IMR-90 (cell line): ENCODE results near the gene RASSF5. TPM values are rescaled to one million over a fixed set of nuclear protein-coding genes. Genes with fewer than 3 reads are reported as not detected.

ENCODE experiments used
- ATAC-seq: fragments of 200-7000 bp; cut with Tn5 transposase; 2 replicates; pipeline ENCODE4 v1.9.1; 2020; ENCODE audit warnings: low read depth, mild to moderate bottlenecking, moderate library complexity
- BruUV-seq: library from RNA; stranded (reverse); fragments of 400-500 nt; replicated peaks from 2 replicates; lab custom pipeline; 2021; lab: Mats Ljungman, UMichigan
- CTCF ChIA-PET: fragments of 300-600 bp; formaldehyde crosslinking; extraction: SDS; loops from one replicate; lab custom pipeline; 2021; ENCODE audit warnings: antibody characterized with exemption; lab: Yijun Ruan, JAX
- POLR2A ChIA-PET: fragments of 300-600 bp; sonication (Branson Sonifier 250); formaldehyde crosslinking; loops from one replicate; lab custom pipeline; 2022; ENCODE audit warnings: antibody characterized with exemption; ENCODE audit not compliant: unreplicated experiment; lab: Charles Lee
- DNase-seq: peaks from one replicate; pipeline ENCODE4 v3.0.0; 2013
- H2AFZ ChIP-seq: replicated peaks from 2 replicates; pipeline ENCODE3; 2013; ENCODE audit warnings: low read length, mild to moderate bottlenecking; ENCODE audit not compliant: poor library complexity
- H2AK5ac ChIP-seq: 2 replicates; pipeline ENCODE4 v1.6.1; 2013; ENCODE audit warnings: low read depth, low read length, inconsistent platforms
- H2AK9ac ChIP-seq: replicated peaks from 2 replicates; pipeline ENCODE3; 2013; ENCODE audit warnings: mild to moderate bottlenecking, low read depth, low read length, moderate library complexity; ENCODE audit not compliant: poor library complexity
- H2BK120ac ChIP-seq: 2 replicates; pipeline ENCODE4 v1.6.1; 2013; ENCODE audit warnings: low read depth, low read length, inconsistent platforms
- H2BK15ac ChIP-seq: 3 replicates; pipeline ENCODE4 v1.6.1; 2013; ENCODE audit warnings: low read depth, low read length, inconsistent platforms
- H2BK20ac ChIP-seq: 2 replicates; pipeline ENCODE4 v1.6.1; 2013; ENCODE audit warnings: low read depth, mild to moderate bottlenecking, inconsistent platforms, low read length, moderate library complexity
- H2BK5ac ChIP-seq: 2 replicates; pipeline ENCODE4 v1.6.1; 2013; ENCODE audit warnings: mild to moderate bottlenecking, low read depth, low read length, inconsistent platforms; ENCODE audit not compliant: poor library complexity, severe bottlenecking
- H3K14ac ChIP-seq: replicated peaks from 2 replicates; pipeline ENCODE4 v1.6.1; 2013; ENCODE audit warnings: low read depth, low read length, inconsistent platforms
- H3K18ac ChIP-seq: 2 replicates; pipeline ENCODE4 v1.6.1; 2013; ENCODE audit warnings: low read depth, low read length, control low read depth
- H3K23ac ChIP-seq: 2 replicates; pipeline ENCODE4 v1.6.1; 2013; ENCODE audit warnings: low read depth, low read length, inconsistent platforms
- H3K27ac ChIP-seq: 2 replicates; pipeline ENCODE4 v1.5.1; 2013; ENCODE audit warnings: mild to moderate bottlenecking, control low read depth, low read length; ENCODE audit not compliant: insufficient read depth
- H3K27me3 ChIP-seq: 2 replicates; pipeline ENCODE4 v1.6.1; 2013; ENCODE audit warnings: low read length; ENCODE audit not compliant: control insufficient read depth, insufficient read depth
- H3K36me3 ChIP-seq: 2 replicates; pipeline ENCODE4 v1.6.1; 2013; ENCODE audit warnings: low read length, mixed read lengths; ENCODE audit not compliant: control insufficient read depth, insufficient read depth
- H3K4ac ChIP-seq: 2 replicates; pipeline ENCODE4 v1.6.1; 2013; ENCODE audit warnings: low read depth, low read length, inconsistent platforms
- H3K4me1 ChIP-seq: 2 replicates; pipeline ENCODE4 v1.6.1; 2013; ENCODE audit warnings: low read length, mixed read lengths; ENCODE audit not compliant: control insufficient read depth, insufficient read depth
- H3K4me2 ChIP-seq: 2 replicates; pipeline ENCODE4 v1.6.1; 2013; ENCODE audit warnings: low read depth, mild to moderate bottlenecking, control low read depth, low read length, moderate library complexity
- H3K4me3 ChIP-seq: 2 replicates; pipeline ENCODE4 v1.5.1; 2013; ENCODE audit warnings: low read depth, mild to moderate bottlenecking, control low read depth, low read length, moderate library complexity; ENCODE audit not compliant: insufficient read depth
- H3K56ac ChIP-seq: 2 replicates; pipeline ENCODE4 v1.6.1; 2013; ENCODE audit warnings: low read length, inconsistent platforms; ENCODE audit not compliant: insufficient read depth; ENCODE audit errors: extremely low read depth
- H3K79me1 ChIP-seq, 2 experiments: 2 replicates each; pipeline ENCODE4 v1.6.1; 2013; ENCODE audit warnings: low read length in 2 of 2, inconsistent platforms in 1 of 2, low read depth in 1 of 2
- H3K9ac ChIP-seq: 2 replicates; pipeline ENCODE4 v1.6.1; 2013; ENCODE audit warnings: low read depth, low read length, control low read depth
- H3K9me1 ChIP-seq: 2 replicates; pipeline ENCODE4 v1.6.1; 2013; ENCODE audit warnings: low read length, inconsistent platforms; ENCODE audit not compliant: insufficient read depth
- H3K9me3 ChIP-seq: 2 replicates; pipeline ENCODE4 v1.6.1; 2013; ENCODE audit warnings: low read length; ENCODE audit not compliant: control insufficient read depth, insufficient read depth
- H4K20me1 ChIP-seq: 2 replicates; pipeline ENCODE4 v1.6.1; 2013; ENCODE audit warnings: low read length, inconsistent platforms; ENCODE audit not compliant: insufficient read depth
- H4K5ac ChIP-seq: 2 replicates; pipeline ENCODE4 v1.6.1; 2013; ENCODE audit warnings: mild to moderate bottlenecking, low read depth, low read length, control low read depth
- H4K8ac ChIP-seq, 2 experiments: 2 replicates each; pipeline ENCODE4 v1.6.1; 2013; ENCODE audit warnings: low read depth in 2 of 2, low read length in 2 of 2, control low read depth in 1 of 2, inconsistent platforms in 1 of 2
- H4K91ac ChIP-seq: 2 replicates; pipeline ENCODE4 v1.6.1; 2013; ENCODE audit warnings: low read depth, low read length, inconsistent platforms; ENCODE audit not compliant: insufficient read depth
- CEBPB ChIP-seq: IDR thresholded peaks from 2 replicates; pipeline ENCODE4 v1.6.1; 2012; ENCODE audit warnings: low read depth, low read length, improper control_type of control experiment
- MAZ ChIP-seq: IDR thresholded peaks from 2 replicates; pipeline ENCODE4 v1.6.1; 2012; ENCODE audit warnings: low read depth, mild to moderate bottlenecking, low read length, improper control_type of control experiment, moderate library complexity, borderline replicate concordance
- RFX5 ChIP-seq: IDR thresholded peaks from 2 replicates; pipeline ENCODE4 v1.8.0; 2012; ENCODE audit warnings: low read depth, mild to moderate bottlenecking, low read length, moderate library complexity
- WGBS, 2 experiments: methylation state at CpG; one replicate each; pipeline versions ENCODE4 v1.1.5 to v1.1.7; 2013; ENCODE audit warnings: missing lambda C conversion rate in 2 of 2; ENCODE audit not compliant: insufficient read length in 1 of 2; ENCODE audit errors: extremely low coverage in 2 of 2; 5-methylcytosine and 5-hydroxymethylcytosine counted together
- dilution Hi-C: fragments of 300-500 bp; cut with HindIII; formaldehyde crosslinking; loops from one replicate; pipeline ENCODE4 v1.14.3; 2018; ENCODE audit warnings: low sequenced_read_pairs; ENCODE audit not compliant: unreplicated experiment
- in situ Hi-C: fragments of 300-500 bp; cut with MboI; formaldehyde crosslinking; loops from 3 replicates; pipeline ENCODE4 v1.14.3; 2019; ENCODE audit warnings: low sequenced_read_pairs, inconsistent platforms, mixed read lengths
- intact Hi-C: fragments of 100-400 bp; cut with micrococcal nuclease; formaldehyde crosslinking; loops from 2 replicates; pipeline ENCODE4 v1.10.0; 2022
- polyA plus RNA-seq, 3 experiments: library from polyadenylated mRNA; depleted of rRNA; stranded (reverse); fragments of >200 nt; gene quantifications; 2 replicates each; pipeline ENCODE4 v1.2.3, GENCODE V29; 2012; ENCODE audit warnings: low replicate concordance in 1 of 3
- total RNA-seq: library from RNA; depleted of rRNA; stranded (reverse); fragments of >200 nt; gene quantifications from 2 replicates; pipeline ENCODE4 v1.2.3, GENCODE V29; 2012

Gene RASSF5
- total and polyA plus RNA-seq, 2 of the 4 experiments (the other 2 are of a cell fraction): 0.18 to 1.1 TPM

DNA sequence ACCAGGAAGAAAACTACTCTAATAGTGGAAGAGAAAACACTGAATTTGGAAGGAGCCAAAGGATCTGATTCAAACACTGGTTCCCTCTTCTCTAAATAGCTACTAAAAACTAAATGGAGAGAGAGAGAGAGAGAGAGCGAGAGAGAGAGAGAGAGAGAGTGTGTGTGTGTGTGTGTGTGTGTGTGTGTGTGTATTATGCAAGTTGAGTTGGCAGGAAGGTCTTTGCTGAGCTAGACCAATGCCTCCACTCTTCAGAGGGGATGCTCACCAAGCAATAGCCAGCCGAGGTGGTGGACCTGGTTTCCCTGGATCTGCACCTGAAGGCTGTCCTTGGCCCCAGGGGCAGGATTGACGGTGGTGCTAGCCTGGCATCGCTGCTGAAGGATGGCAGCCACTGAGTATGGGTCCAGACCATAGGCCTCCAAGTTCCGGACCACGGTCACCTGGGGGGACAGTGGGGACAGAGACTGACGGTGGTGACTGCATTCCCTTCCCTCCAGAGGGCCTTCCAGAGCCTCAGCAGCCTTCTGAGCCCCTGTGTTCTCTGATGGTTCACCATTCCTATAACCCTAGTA is 86.1 kb downstream of the RASSF5 start:
- H2BK15ac ChIP-seq: no peak overlapping the region

More for the DNA sequence above, 86.1 kb downstream of the RASSF5 start:
- Histone ChIP-seq H2BK5ac (no peak overlapping the region), H4K91ac (no peak overlapping the region), H3K9me1 (peaks cover 15% of the 10 kb centered on the region), H2AK5ac (no peak overlapping the region), H2AK9ac (peak overlapping the region; percentile 37), H3K4ac (no peak overlapping the region), H2BK20ac (no peak overlapping the region), H2AFZ (no peak overlapping the region), H4K5ac (no peak overlapping the region), H3K4me2 (no peak overlapping the region), H2BK120ac (no peak overlapping the region), H3K14ac (no peak overlapping the region), H4K20me1 (0 out of 2 replicates have a peak, but pooled peaks cover 2% of the 10 kb centered on the region), H3K18ac (no peak overlapping the region), H4K8ac (no peak overlapping the region), H3K9ac (no peak overlapping the region), H3K56ac (no peak overlapping the region), H3K4me3 (no peak overlapping the region), H3K23ac (no peak overlapping the region), H3K4me1 (peaks cover 7% of the 10 kb centered on the region), H3K36me3 (peaks cover 21% of the 10 kb centered on the region), H3K27me3 (no peaks in the 10 kb centered on the region), H3K79me1 (peaks cover 0 to 10% of the 10 kb centered on the region in 2 experiments; a peak in 1 of 4 replicates), H3K9me3 (no peaks in the 10 kb centered on the region), H3K27ac (no peak overlapping the region)
- in situ Hi-C loops: no loop called here
- DNase-seq: no peak
- ChIA-PET POLR2A (no interaction called here), CTCF (interaction anchor here (0.6 to 1.4 kb wide), 4 partner anchors 19 to 390 kb away, joined by 3 read pairs; partner anchors contain the start of gene EIF2D)
- no peak for TF ChIP-seq MAZ
- TF ChIP-seq CEBPB: no peak
- no peak for TF ChIP-seq RFX5
- dilution Hi-C loops: no loop called here
- intact Hi-C loops: no loop called here
- no TSS peak for BruUV-seq
- no CpG with 5 or more reads among the region's 7 CpGs for WGBS, 2 experiments
- no peak for ATAC-seq
